Measurements from ENCODE around the gene AQP12B. TPM values are rescaled to one million over a fixed set of nuclear protein-coding genes. Genes with fewer than 3 reads are reported as not detected.

Gene AQP12B
- total and polyA plus RNA-seq, 2 of the 13 experiments (the other 11 are each of a cell fraction or from before 2014, with no cell fraction given): not detected

- no peak for FAIRE-seq
These were observed 33.6 kb upstream of the AQP12B start for GRCh38 chr2:240716130-240716798.

GRCh38 chr2:240714747-240715725, 32.4 kb upstream of the AQP12B start:
- 22% methylated on average over 13 of the region's 23 CpGs for WGBS (ENCODE audit: low lambda C conversion rate)
- Histone ChIP-seq H3K36me3 (replicated peaks in 1 of 2; ENCODE audit: control insufficient read depth in 1 of 2, insufficient read depth in 2 of 2, low read length in 2 of 2) (no peaks in the 10 kb centered on the region), H3K27me3 (ENCODE audit: control insufficient read depth in 1 of 2, insufficient read depth in 2 of 2, low read length in 2 of 2) (peaks cover 58 to 93% of the 10 kb centered on the region in 2 experiments), H3K4me1 (ENCODE audit: insufficient read depth, low read length) (no peaks in the 10 kb centered on the region), H3K79me2 (ENCODE audit: insufficient read depth, low read length) (no peaks in the 10 kb centered on the region), H4K20me1 (ENCODE audit: insufficient read depth, low read length) (no peaks in the 10 kb centered on the region; the same call in 1 of the 2 replicates), H3K9ac (ENCODE audit: insufficient read depth, low read depth, low read length) (no peak overlapping the region), H3K4me2 (ENCODE audit: low read depth, low read length) (no peak overlapping the region), H2AFZ (ENCODE audit: low read length) (no peak overlapping the region), H3K4me3 (replicated peaks in 1 of 3; ENCODE audit: insufficient read depth in 1 of 3, low read depth in 2 of 3, low read length in 3 of 3) (no peak overlapping the region), H3K9me3 (ENCODE audit: low read length) (no peaks in the 10 kb centered on the region), H3K27ac (ENCODE audit: extremely low read length, insufficient read depth, low read length) (no peak overlapping the region)
- POLR2A ChIA-PET: interaction anchor here (0.7 kb wide), 1 partner anchor 654 kb away, joined by 3 read pairs; no protein-coding TSS in a partner anchor
- no TSS peak for BruUV-seq (replicated peaks)
- DNase-seq (ENCODE audit: low spot score) (no peak), ATAC-seq (no peak), FAIRE-seq (no peak)
- in situ Hi-C loops (cut with HindIII; ENCODE audit: extremely low pct_ligation_motif_present, low pct_unique_long_range_greater_than_20kb): no loop called here
- TF ChIP-seq ZNF83 (CRISPR knock-in tag; IDR thresholded peaks at IDR 0.05; ENCODE audit: borderline replicate concordance): no peak
- TF ChIP-seq ZNF788 (CRISPR knock-in tag; IDR thresholded peaks at IDR 0.05; ENCODE audit: borderline replicate concordance): no peak
- intact Hi-C loops (cut with micrococcal nuclease; ENCODE audit: unreplicated experiment): no loop called here
- CTCF ChIA-PET (ENCODE audit: low intra/inter-chr PET ratio, low total read pairs): no interaction called here

More at GRCh38 chr2:240716130-240716798, 33.6 kb upstream of the AQP12B start:
- ChIA-PET CTCF (ENCODE audit: low intra/inter-chr PET ratio, low total read pairs) (no interaction called here), POLR2A (interaction anchor here (0.7 kb wide), 1 partner anchor 655 kb away, joined by 3 read pairs; no protein-coding TSS in a partner anchor)
- H3K4me2 ChIP-seq (ENCODE audit: low read depth, low read length): no peak overlapping the region
- no peaks in the 10 kb centered on the region for H3K36me3 ChIP-seq (replicated peaks in 1 of 2; ENCODE audit: control insufficient read depth in 1 of 2, insufficient read depth in 2 of 2, low read length in 2 of 2)
- H3K79me2 ChIP-seq (ENCODE audit: insufficient read depth, low read length): no peaks in the 10 kb centered on the region
- H2AFZ ChIP-seq (ENCODE audit: low read length): no peak overlapping the region
- no peak overlapping the region for H3K27ac ChIP-seq (ENCODE audit: extremely low read length, insufficient read depth, low read length)
- in situ Hi-C loops (cut with HindIII; ENCODE audit: extremely low pct_ligation_motif_present, low pct_unique_long_range_greater_than_20kb) (no loop called here), intact Hi-C loops (cut with micrococcal nuclease; ENCODE audit: unreplicated experiment) (no loop called here)
- no peaks in the 10 kb centered on the region for H3K9me3 ChIP-seq (ENCODE audit: low read length)
- H3K4me3 ChIP-seq (replicated peaks in 1 of 3; ENCODE audit: insufficient read depth in 1 of 3, low read depth in 2 of 3, low read length in 3 of 3): no peak overlapping the region
- peaks cover 64 to 99% of the 10 kb centered on the region in 2 experiments for H3K27me3 ChIP-seq (ENCODE audit: control insufficient read depth in 1 of 2, insufficient read depth in 2 of 2, low read length in 2 of 2)
- ATAC-seq: no peak
- H3K4me1 ChIP-seq (ENCODE audit: insufficient read depth, low read length): no peaks in the 10 kb centered on the region
- TF ChIP-seq AGO1 (IDR thresholded peaks at IDR 0.05; ENCODE audit: low read depth, low read length, poor library complexity, severe bottlenecking) (no peak), EZH2 (conservative IDR thresholded peaks at IDR 0.05; ENCODE audit: low read depth, low read length) (peak; percentile 96)
- H4K20me1 ChIP-seq (ENCODE audit: insufficient read depth, low read length): no peaks in the 10 kb centered on the region; the same call in 1 of the 2 replicates
- no peak for DNase-seq (ENCODE audit: low spot score)
- BruUV-seq (replicated peaks): no TSS peak
- 48% methylated on average over 23 of the region's 23 CpGs for WGBS (ENCODE audit: low lambda C conversion rate)
- H3K9ac ChIP-seq (ENCODE audit: insufficient read depth, low read depth, low read length): no peak overlapping the region

All from HepG2 (cell line).